HEK293 (cell line): ENCODE results near the gene CNN1.

Source experiments
- GLIS1 ChIP-seq: fragments of 450-650 bp; formaldehyde crosslinking; IDR thresholded peaks from 2 replicates; pipeline ENCODE4 v1.5.1; 2016; ENCODE audit warnings: missing biosample characterization, missing genetic modification characterization
- HOXA7 ChIP-seq: sonication (generic); formaldehyde crosslinking; IDR thresholded peaks from 2 replicates; pipeline ENCODE4 v1.8.1; 2022; ENCODE audit warnings: missing genetic modification reagents, borderline replicate concordance
- IKZF3 ChIP-seq: fragments of 450-650 bp; IDR thresholded peaks from 2 replicates; pipeline ENCODE4 v1.5.0; 2018; ENCODE audit warnings: missing biosample characterization, mild to moderate bottlenecking, missing genetic modification characterization, moderate library complexity
- KLF16 ChIP-seq: fragments of 450-650 bp; formaldehyde crosslinking; IDR thresholded peaks from 2 replicates; pipeline ENCODE4 v1.5.1; 2017; ENCODE audit warnings: missing biosample characterization, missing genetic modification characterization
- KLF7 ChIP-seq: fragments of 450-650 bp; formaldehyde crosslinking; IDR thresholded peaks from 2 replicates; pipeline ENCODE4 v1.5.1; 2016; ENCODE audit warnings: missing biosample characterization, missing genetic modification characterization, borderline replicate concordance
- OSR2 ChIP-seq: fragments of 450-650 bp; formaldehyde crosslinking; IDR thresholded peaks from 2 replicates; pipeline ENCODE4 v1.5.1; 2016; ENCODE audit warnings: missing biosample characterization, missing genetic modification characterization
- ZBTB8A ChIP-seq: fragments of 450-650 bp; formaldehyde crosslinking; IDR thresholded peaks from 2 replicates; pipeline ENCODE4 v1.5.1; 2016; ENCODE audit warnings: missing biosample characterization, missing genetic modification characterization
- ZEB2 ChIP-seq: fragments of 450-650 bp; formaldehyde crosslinking; IDR thresholded peaks from 2 replicates; pipeline ENCODE4 v1.5.1; 2016; ENCODE audit warnings: missing biosample characterization, missing genetic modification characterization
- ZFP3 ChIP-seq: fragments of 450-650 bp; formaldehyde crosslinking; IDR thresholded peaks from 2 replicates; pipeline ENCODE4 v1.5.1; 2016; ENCODE audit warnings: low read depth, missing biosample characterization, missing genetic modification characterization
- ZFP69B ChIP-seq: fragments of 450-650 bp; formaldehyde crosslinking; IDR thresholded peaks from 2 replicates; pipeline ENCODE4 v1.5.1; 2016; ENCODE audit warnings: missing biosample characterization, missing genetic modification characterization
- ZNF112 ChIP-seq: fragments of 450-650 bp; formaldehyde crosslinking; IDR thresholded peaks from 2 replicates; pipeline ENCODE4 v1.5.0; 2017; ENCODE audit warnings: missing biosample characterization, missing genetic modification characterization
- ZNF114 ChIP-seq: fragments of 450-650 bp; formaldehyde crosslinking; IDR thresholded peaks from 2 replicates; pipeline ENCODE4 v1.5.0; 2017; ENCODE audit warnings: missing biosample characterization, missing genetic modification characterization
- ZNF133 ChIP-seq: fragments of 450-650 bp; formaldehyde crosslinking; IDR thresholded peaks from 2 replicates; pipeline ENCODE4 v1.5.1; 2016; ENCODE audit warnings: missing biosample characterization, missing genetic modification characterization
- ZNF155 ChIP-seq: fragments of 450-650 bp; formaldehyde crosslinking; IDR thresholded peaks from 2 replicates; pipeline ENCODE4 v1.5.1; 2016; ENCODE audit warnings: missing biosample characterization, missing genetic modification characterization
- ZNF202 ChIP-seq: fragments of 450-650 bp; formaldehyde crosslinking; IDR thresholded peaks from 2 replicates; pipeline ENCODE4 v1.5.1; 2016; ENCODE audit warnings: missing biosample characterization, missing genetic modification characterization, borderline replicate concordance
- ZNF221 ChIP-seq: fragments of 450-650 bp; formaldehyde crosslinking; IDR thresholded peaks from 2 replicates; pipeline ENCODE4 v1.5.1; 2017; ENCODE audit warnings: missing biosample characterization, missing genetic modification characterization, borderline replicate concordance
- ZNF239 ChIP-seq: fragments of 450-650 bp; formaldehyde crosslinking; IDR thresholded peaks from 2 replicates; pipeline ENCODE4 v1.5.1; 2016; ENCODE audit warnings: missing biosample characterization, missing genetic modification characterization
- ZNF24 ChIP-seq: fragments of 450-650 bp; formaldehyde crosslinking; IDR thresholded peaks from 2 replicates; pipeline ENCODE4 v1.5.1; 2016; ENCODE audit warnings: missing biosample characterization, missing genetic modification characterization
- ZNF266 ChIP-seq: fragments of 450-650 bp; formaldehyde crosslinking; IDR thresholded peaks from 2 replicates; pipeline ENCODE4 v1.5.1; 2016; ENCODE audit warnings: missing biosample characterization, missing genetic modification characterization, low read depth
- ZNF366 ChIP-seq: fragments of 450-650 bp; formaldehyde crosslinking; conservative IDR thresholded peaks from 2 replicates; pipeline ENCODE4 v1.5.1; 2016; ENCODE audit warnings: missing biosample characterization, missing genetic modification characterization
- ZNF391 ChIP-seq: fragments of 450-650 bp; formaldehyde crosslinking; IDR thresholded peaks from 2 replicates; pipeline ENCODE4 v1.5.1; 2016; ENCODE audit warnings: low read depth, missing biosample characterization, missing genetic modification characterization, borderline replicate concordance
- ZNF394 ChIP-seq: fragments of 450-650 bp; formaldehyde crosslinking; IDR thresholded peaks from 2 replicates; pipeline ENCODE4 v1.5.1; 2016; ENCODE audit warnings: missing biosample characterization, missing genetic modification characterization, mild to moderate bottlenecking, moderate library complexity, borderline replicate concordance
- ZNF544 ChIP-seq: fragments of 450-650 bp; formaldehyde crosslinking; IDR thresholded peaks from 2 replicates; pipeline ENCODE4 v1.5.0; 2017; ENCODE audit warnings: missing biosample characterization, missing genetic modification characterization
- ZNF555 ChIP-seq: fragments of 450-650 bp; formaldehyde crosslinking; conservative IDR thresholded peaks from 2 replicates; pipeline ENCODE4 v1.5.1; 2017; ENCODE audit warnings: missing biosample characterization, mild to moderate bottlenecking, missing genetic modification characterization, inconsistent platforms
- ZNF626 ChIP-seq: fragments of 450-650 bp; sonication (Bioruptor Pico); formaldehyde crosslinking; IDR thresholded peaks from 2 replicates; pipeline ENCODE4 v1.5.1; 2018; ENCODE audit warnings: missing biosample characterization, missing genetic modification characterization, inconsistent platforms
- ZNF670 ChIP-seq: fragments of 450-650 bp; formaldehyde crosslinking; IDR thresholded peaks from 2 replicates; pipeline ENCODE4 v1.5.1; 2016; ENCODE audit warnings: missing biosample characterization, missing genetic modification characterization, low read depth
- ZNF76 ChIP-seq: fragments of 450-650 bp; formaldehyde crosslinking; IDR thresholded peaks from 2 replicates; pipeline ENCODE4; 2016; ENCODE audit warnings: low read depth, missing biosample characterization, missing genetic modification characterization, borderline replicate concordance
- ZNF791 ChIP-seq: fragments of 450-650 bp; formaldehyde crosslinking; IDR thresholded peaks from 2 replicates; pipeline ENCODE4 v1.5.1; 2016; ENCODE audit warnings: missing biosample characterization, missing genetic modification characterization
- ZNF843 ChIP-seq: fragments of 450-650 bp; formaldehyde crosslinking; IDR thresholded peaks from 2 replicates; pipeline ENCODE4 v1.5.1; 2016; ENCODE audit warnings: missing biosample characterization, missing genetic modification characterization
- ZSCAN23 ChIP-seq: fragments of 450-650 bp; formaldehyde crosslinking; IDR thresholded peaks from 2 replicates; pipeline ENCODE4 v1.5.1; 2016; ENCODE audit warnings: missing biosample characterization, missing genetic modification characterization
- ZSCAN30 ChIP-seq: fragments of 450-650 bp; IDR thresholded peaks from 2 replicates; pipeline ENCODE4 v1.5.1; 2018; ENCODE audit warnings: missing biosample characterization, mild to moderate bottlenecking, missing genetic modification characterization, moderate library complexity
- TF ChIP-seq, protein P1 (sequence below): fragments of 450-650 bp; formaldehyde crosslinking; IDR thresholded peaks from 2 replicates; pipeline ENCODE4 v1.5.1; 2016; ENCODE audit warnings: missing biosample characterization, missing genetic modification characterization
- TF ChIP-seq, protein P2 (sequence below): fragments of 450-650 bp; formaldehyde crosslinking; IDR thresholded peaks from 2 replicates; pipeline ENCODE4 v1.5.1; 2016; ENCODE audit warnings: missing biosample characterization, missing genetic modification characterization, borderline replicate concordance
- TF ChIP-seq, protein P3 (sequence below): fragments of 450-650 bp; formaldehyde crosslinking; IDR thresholded peaks from 2 replicates; pipeline ENCODE4; 2016; ENCODE audit warnings: missing biosample characterization, missing genetic modification characterization
- TF ChIP-seq, protein P4 (sequence below): fragments of 450-650 bp; formaldehyde crosslinking; IDR thresholded peaks from 2 replicates; pipeline ENCODE4 v1.5.1; 2016; ENCODE audit warnings: missing biosample characterization, missing genetic modification characterization

Gene CNN1

DNA sequence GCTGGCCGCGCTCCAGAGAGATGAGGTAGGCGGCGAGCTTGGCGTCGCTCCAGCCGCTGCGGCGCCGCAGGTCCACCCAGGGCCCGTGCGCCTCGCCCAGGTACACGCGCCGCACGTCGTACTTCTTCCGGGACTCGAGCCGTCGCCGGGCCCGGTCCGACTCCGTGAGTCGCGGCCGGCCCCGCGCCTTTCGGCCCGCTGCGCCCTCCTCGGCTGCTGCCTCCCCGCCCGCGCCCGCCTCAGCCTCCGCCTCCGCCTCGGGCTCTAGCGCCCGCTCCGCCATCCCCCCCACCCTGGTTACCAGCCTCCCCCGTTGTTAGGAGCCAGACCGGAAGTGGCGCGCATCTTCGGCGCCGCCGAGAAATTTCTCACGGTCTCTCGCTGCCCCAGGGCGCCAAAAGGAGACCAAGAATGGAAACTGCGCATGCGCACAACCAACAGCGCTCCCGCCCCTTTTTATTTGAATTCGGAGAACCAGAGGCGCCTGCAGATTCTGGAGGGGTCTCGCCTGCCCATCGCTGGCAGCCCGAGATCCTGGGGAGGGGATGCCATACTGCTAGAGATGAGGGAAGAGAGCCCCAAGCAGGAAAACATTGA is 33.0 kb upstream of the CNN1 start, which contains the start of gene ZNF653 (continued):
- TF ChIP-seq ZSCAN23 (tag by site-specific recombination) = no peak
- TF ChIP-seq ZNF670 (tag by site-specific recombination) = no peak
- TF ChIP-seq ZBTB8A (tag by site-specific recombination) = peak; percentile 93
- no peak for TF ChIP-seq OSR2 (tag by site-specific recombination)
- TF ChIP-seq ZNF394 (tag by site-specific recombination) = 0 out of 2 replicates have a peak, but pooled peaks have one; percentile 12
- TF ChIP-seq IKZF3 (tag by site-specific recombination) = 0 out of 2 replicates have a peak, but pooled peaks have one; percentile 39
- no peak for TF ChIP-seq ZNF391 (tag by site-specific recombination)
- no peak for TF ChIP-seq ZNF133
- no peak for TF ChIP-seq ZNF544 (tag by site-specific recombination)
- TF ChIP-seq ZNF266 = no peak
- no peak for TF ChIP-seq ZNF24 (tag by site-specific recombination)
- TF ChIP-seq ZNF239 (tag by site-specific recombination) = no peak
- TF ChIP-seq KLF7 = no peak
- no peak for TF ChIP-seq ZNF843 (tag by site-specific recombination)
- no peak for TF ChIP-seq ZNF114 (tag by site-specific recombination)
- no peak for TF ChIP-seq ZNF791 (tag by site-specific recombination)
- TF ChIP-seq, protein P1, sequence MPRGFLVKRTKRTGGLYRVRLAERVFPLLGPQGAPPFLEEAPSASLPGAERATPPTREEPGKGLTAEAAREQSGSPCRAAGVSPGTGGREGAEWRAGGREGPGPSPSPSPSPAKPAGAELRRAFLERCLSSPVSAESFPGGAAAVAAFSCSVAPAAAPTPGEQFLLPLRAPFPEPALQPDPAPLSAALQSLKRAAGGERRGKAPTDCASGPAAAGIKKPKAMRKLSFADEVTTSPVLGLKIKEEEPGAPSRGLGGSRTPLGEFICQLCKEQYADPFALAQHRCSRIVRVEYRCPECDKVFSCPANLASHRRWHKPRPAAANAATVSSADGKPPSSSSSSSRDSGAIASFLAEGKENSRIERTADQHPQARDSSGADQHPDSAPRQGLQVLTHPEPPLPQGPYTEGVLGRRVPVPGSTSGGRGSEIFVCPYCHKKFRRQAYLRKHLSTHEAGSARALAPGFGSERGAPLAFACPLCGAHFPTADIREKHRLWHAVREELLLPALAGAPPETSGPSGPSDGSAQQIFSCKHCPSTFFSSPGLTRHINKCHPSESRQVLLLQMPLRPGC (tag by site-specific recombination) = 0 out of 2 replicates have a peak, but pooled peaks have one; percentile 17
- TF ChIP-seq, protein P2, sequence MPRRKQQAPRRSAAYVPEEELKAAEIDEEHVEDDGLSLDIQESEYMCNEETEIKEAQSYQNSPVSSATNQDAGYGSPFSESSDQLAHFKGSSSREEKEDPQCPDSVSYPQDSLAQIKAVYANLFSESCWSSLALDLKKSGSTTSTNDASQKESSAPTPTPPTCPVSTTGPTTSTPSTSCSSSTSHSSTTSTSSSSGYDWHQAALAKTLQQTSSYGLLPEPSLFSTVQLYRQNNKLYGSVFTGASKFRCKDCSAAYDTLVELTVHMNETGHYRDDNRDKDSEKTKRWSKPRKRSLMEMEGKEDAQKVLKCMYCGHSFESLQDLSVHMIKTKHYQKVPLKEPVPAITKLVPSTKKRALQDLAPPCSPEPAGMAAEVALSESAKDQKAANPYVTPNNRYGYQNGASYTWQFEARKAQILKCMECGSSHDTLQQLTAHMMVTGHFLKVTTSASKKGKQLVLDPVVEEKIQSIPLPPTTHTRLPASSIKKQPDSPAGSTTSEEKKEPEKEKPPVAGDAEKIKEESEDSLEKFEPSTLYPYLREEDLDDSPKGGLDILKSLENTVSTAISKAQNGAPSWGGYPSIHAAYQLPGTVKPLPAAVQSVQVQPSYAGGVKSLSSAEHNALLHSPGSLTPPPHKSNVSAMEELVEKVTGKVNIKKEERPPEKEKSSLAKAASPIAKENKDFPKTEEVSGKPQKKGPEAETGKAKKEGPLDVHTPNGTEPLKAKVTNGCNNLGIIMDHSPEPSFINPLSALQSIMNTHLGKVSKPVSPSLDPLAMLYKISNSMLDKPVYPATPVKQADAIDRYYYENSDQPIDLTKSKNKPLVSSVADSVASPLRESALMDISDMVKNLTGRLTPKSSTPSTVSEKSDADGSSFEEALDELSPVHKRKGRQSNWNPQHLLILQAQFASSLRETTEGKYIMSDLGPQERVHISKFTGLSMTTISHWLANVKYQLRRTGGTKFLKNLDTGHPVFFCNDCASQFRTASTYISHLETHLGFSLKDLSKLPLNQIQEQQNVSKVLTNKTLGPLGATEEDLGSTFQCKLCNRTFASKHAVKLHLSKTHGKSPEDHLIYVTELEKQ (tag by site-specific recombination) = no peak
- no peak for TF ChIP-seq ZNF112 (tag by site-specific recombination)
- no peak for TF ChIP-seq ZNF626 (tag by site-specific recombination)
- TF ChIP-seq ZFP3 = no peak
- TF ChIP-seq, protein P3, sequence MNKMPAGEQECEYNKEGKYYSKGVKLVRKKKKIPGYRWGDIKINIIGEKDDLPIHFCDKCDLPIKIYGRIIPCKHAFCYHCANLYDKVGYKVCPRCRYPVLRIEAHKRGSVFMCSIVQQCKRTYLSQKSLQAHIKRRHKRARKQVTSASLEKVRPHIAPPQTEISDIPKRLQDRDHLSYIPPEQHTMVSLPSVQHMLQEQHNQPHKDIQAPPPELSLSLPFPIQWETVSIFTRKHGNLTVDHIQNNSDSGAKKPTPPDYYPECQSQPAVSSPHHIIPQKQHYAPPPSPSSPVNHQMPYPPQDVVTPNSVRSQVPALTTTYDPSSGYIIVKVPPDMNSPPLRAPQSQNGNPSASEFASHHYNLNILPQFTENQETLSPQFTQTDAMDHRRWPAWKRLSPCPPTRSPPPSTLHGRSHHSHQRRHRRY (tag by site-specific recombination) = no peak
- no peak for TF ChIP-seq ZNF366 (tag by site-specific recombination)
- no peak for TF ChIP-seq ZFP69B (tag by site-specific recombination)
- TF ChIP-seq ZNF555 (tag by site-specific recombination) = no peak
- TF ChIP-seq, protein P4, sequence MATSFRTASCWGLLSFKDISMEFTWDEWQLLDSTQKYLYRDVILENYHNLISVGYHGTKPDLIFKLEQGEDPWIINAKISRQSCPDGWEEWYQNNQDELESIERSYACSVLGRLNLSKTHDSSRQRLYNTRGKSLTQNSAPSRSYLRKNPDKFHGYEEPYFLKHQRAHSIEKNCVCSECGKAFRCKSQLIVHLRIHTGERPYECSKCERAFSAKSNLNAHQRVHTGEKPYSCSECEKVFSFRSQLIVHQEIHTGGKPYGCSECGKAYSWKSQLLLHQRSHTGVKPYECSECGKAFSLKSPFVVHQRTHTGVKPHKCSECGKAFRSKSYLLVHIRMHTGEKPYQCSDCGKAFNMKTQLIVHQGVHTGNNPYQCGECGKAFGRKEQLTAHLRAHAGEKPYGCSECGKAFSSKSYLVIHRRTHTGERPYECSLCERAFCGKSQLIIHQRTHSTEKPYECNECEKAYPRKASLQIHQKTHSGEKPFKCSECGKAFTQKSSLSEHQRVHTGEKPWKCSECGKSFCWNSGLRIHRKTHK (tag by site-specific recombination) = no peak
- no peak for TF ChIP-seq ZNF221
- TF ChIP-seq ZNF76 = 0 out of 2 replicates have a peak, but pooled peaks have one; percentile 19
- no peak for TF ChIP-seq ZNF202 (tag by site-specific recombination)
- TF ChIP-seq HOXA7 (CRISPR knock-in tag) = 0 out of 2 replicates have a peak, but pooled peaks have one; percentile 13
- no peak for TF ChIP-seq ZEB2 (tag by site-specific recombination)
- TF ChIP-seq GLIS1 (tag by site-specific recombination) = no peak
- TF ChIP-seq ZNF155 = no peak
- TF ChIP-seq ZSCAN30 (tag by site-specific recombination) = 0 out of 2 replicates have a peak, but pooled peaks have one; percentile 4
- no peak for TF ChIP-seq KLF16 (tag by site-specific recombination)
